CD14-positive monocyte (primary cell): ENCODE data around the gene OSBP2. TPM values are rescaled to one million over a fixed set of nuclear protein-coding genes. Genes with fewer than 3 reads are reported as not detected.

Source experiments
- DNase-seq, 3 donors: peaks; one replicate each; pipeline ENCODE4 v3.0.0-alpha.2; 2011 to 2022
- H2AFZ ChIP-seq: 2 replicates; pipeline ENCODE4 v1.6.0; 2012; ENCODE audit warnings: mild to moderate bottlenecking, low read depth, low read length, inconsistent platforms; ENCODE audit not compliant: insufficient read depth, poor library complexity, severe bottlenecking
- H3K27ac ChIP-seq, 2 donors: 1 replicate in 1 of 2; 2 replicates in 1 of 2; pipeline ENCODE4 v1.5.1; 2012 to 2013; ENCODE audit warnings: low read length in 2 of 2, control low read depth in 1 of 2, inconsistent platforms in 1 of 2, low read depth in 1 of 2, mild to moderate bottlenecking in 1 of 2
- H3K27me3 ChIP-seq, 2 donors: one replicate each; pipeline versions ENCODE4 v1.6.0 to v1.6.1; 2011 to 2013; ENCODE audit warnings: low read length in 2 of 2; ENCODE audit not compliant: control insufficient read depth in 2 of 2, insufficient read depth in 2 of 2
- H3K36me3 ChIP-seq, 2 donors: replicated peaks in 1 of 2; 1 replicate in 1 of 2; 2 replicates in 1 of 2; pipeline versions ENCODE4 v1.5.1 to v1.6.1; 2012 to 2013; ENCODE audit warnings: low read length in 2 of 2, control low read depth in 1 of 2, inconsistent platforms in 1 of 2, mild to moderate bottlenecking in 1 of 2; ENCODE audit not compliant: insufficient read depth in 2 of 2, control insufficient read depth in 1 of 2
- H3K4me1 ChIP-seq, 2 donors: 1 replicate in 1 of 2; 2 replicates in 1 of 2; pipeline versions ENCODE4 v1.5.1 to v1.6.1; 2012 to 2013; ENCODE audit warnings: low read length in 2 of 2, control low read depth in 1 of 2, inconsistent platforms in 1 of 2, mild to moderate bottlenecking in 1 of 2, moderate library complexity in 1 of 2; ENCODE audit not compliant: insufficient read depth in 2 of 2, control insufficient read depth in 1 of 2
- H3K4me2 ChIP-seq: replicated peaks from 2 replicates; pipeline ENCODE3; 2012; ENCODE audit warnings: low read length, moderate library complexity, mild to moderate bottlenecking; ENCODE audit not compliant: poor library complexity, severe bottlenecking; ENCODE audit errors: extremely low read depth
- H3K4me3 ChIP-seq, 3 experiments: fragments of 200-600 bp in 1 of 3; sonication (generic) in 1 of 3; replicated peaks in 1 of 3; 1 replicate in 2 of 3; 2 replicates in 1 of 3; pipeline ENCODE4 v1.5.1; 2011 to 2013; ENCODE audit warnings: low read length in 3 of 3, mild to moderate bottlenecking in 3 of 3, control low read depth in 2 of 3, low read depth in 2 of 3, inconsistent platforms in 1 of 3, moderate library complexity in 1 of 3
- H3K79me2 ChIP-seq: 2 replicates; pipeline ENCODE4 v1.6.0; 2012; ENCODE audit warnings: mild to moderate bottlenecking, control low read depth, inconsistent platforms, low read length, moderate library complexity; ENCODE audit not compliant: insufficient read depth
- H3K9ac ChIP-seq: 2 replicates; pipeline ENCODE4 v1.6.0; 2017; ENCODE audit warnings: low read length, mild to moderate bottlenecking; ENCODE audit not compliant: insufficient read depth, poor library complexity, severe bottlenecking
- H3K9me3 ChIP-seq, 2 donors: replicated peaks in 1 of 2; 1 replicate in 1 of 2; 2 replicates in 1 of 2; pipeline versions ENCODE4 v1.5.1 to v1.6.1; 2012 to 2013; ENCODE audit warnings: low read length in 2 of 2, control low read depth in 1 of 2; ENCODE audit not compliant: control insufficient read depth in 1 of 2, insufficient read depth in 1 of 2
- H4K20me1 ChIP-seq: 2 replicates; pipeline ENCODE4 v1.6.0; 2012; ENCODE audit warnings: mild to moderate bottlenecking, low read length, control low read depth, moderate library complexity; ENCODE audit not compliant: insufficient read depth
- H3K27ac Mint-ChIP-seq, 7 donors: one replicate each; pipeline ENCODE4 v1.8.0; 2020; ENCODE audit warnings: mild to moderate bottlenecking in 7 of 7, mixed read lengths in 7 of 7, moderate library complexity in 6 of 7, inconsistent platforms in 2 of 7
- H3K27me3 Mint-ChIP-seq, 3 donors: one replicate each; pipeline ENCODE4 v1.8.0; 2021 to 2022; ENCODE audit warnings: low read depth in 3 of 3, mild to moderate bottlenecking in 3 of 3, mixed read lengths in 3 of 3, moderate library complexity in 3 of 3, inconsistent platforms in 1 of 3
- H3K36me3 Mint-ChIP-seq, 2 donors: one replicate each; pipeline ENCODE4 v1.8.0; 2020; ENCODE audit warnings: mixed read lengths in 2 of 2, inconsistent platforms in 1 of 2, mild to moderate bottlenecking in 1 of 2
- H3K4me1 Mint-ChIP-seq: one replicate; pipeline ENCODE4 v1.8.0; 2020; ENCODE audit warnings: mild to moderate bottlenecking, mixed read lengths
- H3K4me3 Mint-ChIP-seq, 2 donors: one replicate each; pipeline ENCODE4 v1.8.0; 2020; ENCODE audit warnings: mild to moderate bottlenecking in 2 of 2, mixed read lengths in 2 of 2, moderate library complexity in 1 of 2
- H3K9me3 Mint-ChIP-seq, 7 donors: one replicate each; pipeline ENCODE4 v1.8.0; 2020 to 2022; ENCODE audit warnings: mixed read lengths in 7 of 7, mild to moderate bottlenecking in 6 of 7, moderate library complexity in 6 of 7, inconsistent platforms in 2 of 7
- WGBS: methylation state at CpG from one replicate; pipeline ENCODE4 v1.1.5; 2013; ENCODE audit warnings: missing lambda C conversion rate; ENCODE audit not compliant: insufficient coverage; 5-methylcytosine and 5-hydroxymethylcytosine counted together
- intact Hi-C, 2 donors: fragments of 100-400 bp; cut with micrococcal nuclease; formaldehyde crosslinking; loops; one replicate each; pipeline versions ENCODE4 v1.15.0 to v1.15.1; 2023
- polyA plus RNA-seq, 3 donors: library from polyadenylated mRNA; depleted of rRNA in 1 of 3; unstranded in 2 of 3; stranded (reverse) in 1 of 3; fragments of 300-500 nt in 2 of 3; fragments of >200 nt in 1 of 3; fragmentation: Illumina TruSeq in 2 of 3; gene quantifications; 1 replicate in 2 of 3; 2 replicates in 1 of 3; pipeline ENCODE4 v1.2.3, GENCODE V29; 2012 to 2021
- TF ChIP-seq, protein P1 (sequence below): fragments of 200-600 bp; IDR thresholded peaks from one replicate; pipeline ENCODE4 v1.8.0; 2022; ENCODE audit warnings: antibody characterized with exemption, mild to moderate bottlenecking

OSBP2 gene
- polyA plus RNA-seq, 3 donors, result 0.21 to 0.54 TPM; not detected in 1

- 13% methylated on average over 10 of the region's 12 CpGs for whole genome bisulfite sequencing
- no peak overlapping the region for H3K9ac ChIP-seq
- no peak for DNase-seq
- Mint-ChIP-seq H3K9me3 (no peaks in the 10 kb centered on the region), H3K36me3 (no peaks in the 10 kb centered on the region), H3K4me1 (peaks cover 2% of the 10 kb centered on the region), H3K27me3 (peaks cover 2 to 3% (median 3%) of the 10 kb centered on the region in 3 donors), H3K4me3 (no peak overlapping the region), H3K27ac (no peak overlapping the region)
- H3K9me3 ChIP-seq, result no peaks in the 10 kb centered on the region
- H3K27me3 ChIP-seq, result no peaks in the 10 kb centered on the region
- H3K27ac ChIP-seq, result no peak overlapping the region
- intact Hi-C loops, result no loop called here
- H3K4me2 ChIP-seq, result no peak overlapping the region
- no peaks in the 10 kb centered on the region for H4K20me1 ChIP-seq
- no peak overlapping the region for H2AFZ ChIP-seq
- no peaks in the 10 kb centered on the region for H3K79me2 ChIP-seq
- no peaks in the 10 kb centered on the region for H3K4me1 ChIP-seq
- H3K36me3 ChIP-seq, result no peaks in the 10 kb centered on the region
- TF ChIP-seq, protein P1, sequence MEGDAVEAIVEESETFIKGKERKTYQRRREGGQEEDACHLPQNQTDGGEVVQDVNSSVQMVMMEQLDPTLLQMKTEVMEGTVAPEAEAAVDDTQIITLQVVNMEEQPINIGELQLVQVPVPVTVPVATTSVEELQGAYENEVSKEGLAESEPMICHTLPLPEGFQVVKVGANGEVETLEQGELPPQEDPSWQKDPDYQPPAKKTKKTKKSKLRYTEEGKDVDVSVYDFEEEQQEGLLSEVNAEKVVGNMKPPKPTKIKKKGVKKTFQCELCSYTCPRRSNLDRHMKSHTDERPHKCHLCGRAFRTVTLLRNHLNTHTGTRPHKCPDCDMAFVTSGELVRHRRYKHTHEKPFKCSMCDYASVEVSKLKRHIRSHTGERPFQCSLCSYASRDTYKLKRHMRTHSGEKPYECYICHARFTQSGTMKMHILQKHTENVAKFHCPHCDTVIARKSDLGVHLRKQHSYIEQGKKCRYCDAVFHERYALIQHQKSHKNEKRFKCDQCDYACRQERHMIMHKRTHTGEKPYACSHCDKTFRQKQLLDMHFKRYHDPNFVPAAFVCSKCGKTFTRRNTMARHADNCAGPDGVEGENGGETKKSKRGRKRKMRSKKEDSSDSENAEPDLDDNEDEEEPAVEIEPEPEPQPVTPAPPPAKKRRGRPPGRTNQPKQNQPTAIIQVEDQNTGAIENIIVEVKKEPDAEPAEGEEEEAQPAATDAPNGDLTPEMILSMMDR, result no peak
- H3K4me3 ChIP-seq, result no peak overlapping the region
These were observed 85.4 kb downstream of the OSBP2 start for GRCh38 chr22:30780026-30780425.

DNA sequence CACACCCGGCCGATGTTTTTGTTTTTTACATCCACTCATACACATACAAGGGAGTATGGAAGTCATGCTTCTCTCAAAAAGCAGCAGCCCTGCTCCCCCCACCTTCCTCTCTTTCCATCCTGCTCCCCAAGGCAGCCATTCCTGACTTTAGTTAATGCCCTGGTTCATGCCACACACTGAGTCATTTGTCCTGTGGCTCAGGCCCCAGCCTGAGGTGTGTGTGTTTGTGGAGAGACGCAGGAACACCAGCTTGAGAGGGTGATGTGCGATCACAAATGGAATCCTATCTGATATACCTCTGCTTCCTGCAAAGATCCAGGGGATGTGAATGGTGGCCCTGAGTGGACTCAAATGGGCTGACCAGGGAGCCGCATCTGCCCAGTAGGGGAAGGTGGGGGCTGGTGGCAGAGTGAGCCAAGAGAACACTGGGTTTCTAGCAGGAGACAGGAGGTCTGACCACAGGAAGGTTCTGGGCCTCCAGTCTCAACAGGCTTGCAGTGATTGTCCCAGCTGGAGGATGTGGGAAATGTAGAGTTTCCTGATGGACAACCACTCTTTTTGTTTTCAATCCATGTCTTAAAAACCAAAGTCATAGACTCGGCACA is 86.7 kb downstream of the OSBP2 start:
- H3K9me3 ChIP-seq, result no peaks in the 10 kb centered on the region
- no peak overlapping the region for H3K9ac ChIP-seq
- no peak overlapping the region for H3K27ac Mint-ChIP-seq
- no peaks in the 10 kb centered on the region for H3K9me3 Mint-ChIP-seq
- H3K4me2 ChIP-seq, result no peak overlapping the region
- WGBS, result 94% methylated on average over 3 of the region's 6 CpGs
- no peaks in the 10 kb centered on the region for H3K79me2 ChIP-seq
- H2AFZ ChIP-seq, result no peak overlapping the region
- no peaks in the 10 kb centered on the region for H4K20me1 ChIP-seq
- H3K36me3 ChIP-seq, result no peaks in the 10 kb centered on the region
- H3K4me1 ChIP-seq, result no peaks in the 10 kb centered on the region
- peaks cover 3 to 6% (median 5%) of the 10 kb centered on the region in 3 donors for H3K27me3 Mint-ChIP-seq
- no peak overlapping the region for H3K27ac ChIP-seq
- H3K27me3 ChIP-seq, result no peaks in the 10 kb centered on the region
- intact Hi-C loops, result no loop called here
- TF ChIP-seq, protein P1, result no peak
- no peak overlapping the region for H3K4me3 ChIP-seq
- H3K4me3 Mint-ChIP-seq, result no peak overlapping the region
- DNase-seq, result no peak
- H3K36me3 Mint-ChIP-seq, result no peaks in the 10 kb centered on the region
- H3K4me1 Mint-ChIP-seq, result peaks cover 2% of the 10 kb centered on the region
